HepG2 (cell line): ENCODE measurements around the gene FARSB. TPM values are rescaled to one million over a fixed set of nuclear protein-coding genes. Genes with fewer than 3 reads are reported as not detected.

Source experiments
- ATAC-seq: fragments of 200-7000 bp; cut with Tn5 transposase; 3 replicates; pipeline ENCODE4 v1.9.1; 2020; ENCODE audit warnings: mild to moderate bottlenecking, moderate library complexity
- BruUV-seq: library from RNA; stranded (reverse); fragments of 400-500 nt; replicated peaks from 2 replicates; lab custom pipeline; 2021; lab: Mats Ljungman, UMichigan
- CTCF ChIA-PET: fragments of 300-600 bp; formaldehyde crosslinking; extraction: SDS; loops from one replicate; lab custom pipeline; 2021; ENCODE audit warnings: low total read pairs, inconsistent platforms, low intra/inter-chr PET ratio; lab: Yijun Ruan, JAX
- POLR2A ChIA-PET: fragments of 350-600 bp; sonication (Branson Sonifier 250); formaldehyde crosslinking; loops from one replicate; lab custom pipeline; 2020; ENCODE audit warnings: antibody characterized with exemption, inconsistent platforms; lab: Yijun Ruan, JAX
- DNase-seq: peaks from one replicate; pipeline ENCODE4 v3.0.0-alpha.2; 2015; ENCODE audit warnings: low spot score
- FAIRE-seq: peaks from 3 replicates; lab custom pipeline; 2011; peaks lifted over from hg19 to GRCh38; lab: Jason Lieb, UNC
- H2AFZ ChIP-seq: one replicate; pipeline ENCODE4 v1.6.1; 2011; ENCODE audit warnings: low read length, inconsistent platforms
- H3K27ac ChIP-seq: fragments of 300-600 bp; 3 replicates; pipeline ENCODE4 v1.8.0; 2011; ENCODE audit warnings: mixed run types, mild to moderate bottlenecking, mixed read lengths, low read length, inconsistent platforms; ENCODE audit not compliant: insufficient read depth; ENCODE audit errors: extremely low read length
- H3K27me3 ChIP-seq, 2 experiments: fragments of 200-600 bp in 1 of 2; 2 replicates in 1 of 2; 3 replicates in 1 of 2; pipeline versions ENCODE4 v1.6.0 to v1.8.0; 2011; ENCODE audit warnings: low read length in 2 of 2, mild to moderate bottlenecking in 2 of 2, moderate library complexity in 2 of 2, inconsistent platforms in 1 of 2; ENCODE audit not compliant: insufficient read depth in 2 of 2, control insufficient read depth in 1 of 2
- H3K36me3 ChIP-seq, 2 experiments: fragments of 200-600 bp in 1 of 2; replicated peaks in 1 of 2; 2 replicates in 1 of 2; 3 replicates in 1 of 2; pipeline versions ENCODE4 v1.5.1 to v1.8.0; 2011; ENCODE audit warnings: low read length in 2 of 2, inconsistent platforms in 1 of 2; ENCODE audit not compliant: insufficient read depth in 2 of 2, control insufficient read depth in 1 of 2
- H3K4me1 ChIP-seq: 2 replicates; pipeline ENCODE4 v1.5.1; 2012; ENCODE audit warnings: low read length, inconsistent platforms; ENCODE audit not compliant: insufficient read depth
- H3K4me2 ChIP-seq: 2 replicates; pipeline ENCODE4 v1.6.0; 2011; ENCODE audit warnings: low read depth, low read length, inconsistent platforms
- H3K4me3 ChIP-seq, 3 experiments: fragments of 200-600 bp in 1 of 3; sonication (generic), shearing (Covaris generic) in 1 of 3; replicated peaks in 1 of 3; 2 replicates each; pipeline ENCODE4 v1.5.1; 2011 to 2016; ENCODE audit warnings: low read length in 3 of 3, inconsistent platforms in 2 of 3, low read depth in 2 of 3, mild to moderate bottlenecking in 2 of 3, control low read depth in 1 of 3, mixed read lengths in 1 of 3; ENCODE audit not compliant: insufficient read depth in 1 of 3
- H3K79me2 ChIP-seq: one replicate; pipeline ENCODE4 v1.6.1; 2011; ENCODE audit warnings: low read length, inconsistent platforms; ENCODE audit not compliant: insufficient read depth
- H3K9ac ChIP-seq: 2 replicates; pipeline ENCODE4 v1.6.0; 2011; ENCODE audit warnings: mild to moderate bottlenecking, low read depth, low read length, inconsistent platforms; ENCODE audit not compliant: insufficient read depth
- H3K9me3 ChIP-seq: 2 replicates; pipeline ENCODE4 v1.5.1; 2012; ENCODE audit warnings: mild to moderate bottlenecking, low read length
- H4K20me1 ChIP-seq: 2 replicates; pipeline ENCODE4 v1.6.0; 2011; ENCODE audit warnings: inconsistent platforms, mild to moderate bottlenecking, low read length, moderate library complexity; ENCODE audit not compliant: insufficient read depth
- BCL6 ChIP-seq: IDR thresholded peaks from 2 replicates; pipeline ENCODE4 v1.6.1; 2016; ENCODE audit warnings: missing genetic modification reagents, missing compliant biosample characterization
- DR1 ChIP-seq: sonication (generic); formaldehyde crosslinking; IDR thresholded peaks from 2 replicates; pipeline ENCODE4 v1.8.0; 2021; ENCODE audit warnings: mild to moderate bottlenecking, missing genetic modification reagents, inconsistent platforms
- ELF4 ChIP-seq: sonication (generic); formaldehyde crosslinking; IDR thresholded peaks from 2 replicates; pipeline ENCODE4 v1.5.0; 2020; ENCODE audit warnings: missing genetic modification reagents, mild to moderate bottlenecking, moderate library complexity, borderline replicate concordance
- GMEB1 ChIP-seq: sonication (generic); formaldehyde crosslinking; IDR thresholded peaks from 2 replicates; pipeline ENCODE4 v1.5.1; 2020; ENCODE audit warnings: missing genetic modification reagents, mild to moderate bottlenecking, borderline replicate concordance
- MEIS2 ChIP-seq: sonication (generic); formaldehyde crosslinking; IDR thresholded peaks from 2 replicates; pipeline ENCODE4 v1.9.0; 2021; ENCODE audit warnings: mild to moderate bottlenecking, missing genetic modification reagents
- NR1H2 ChIP-seq: sonication (generic); formaldehyde crosslinking; IDR thresholded peaks from 2 replicates; pipeline ENCODE4 v1.8.1; 2022; ENCODE audit warnings: low read depth, missing genetic modification reagents, borderline replicate concordance
- PAWR ChIP-seq: sonication (generic); formaldehyde crosslinking; IDR thresholded peaks from 2 replicates; pipeline ENCODE4 v1.4.0; 2020; ENCODE audit warnings: missing genetic modification reagents, mild to moderate bottlenecking, borderline replicate concordance
- RNF2 ChIP-seq: fragments of 450-650 bp; conservative IDR thresholded peaks from 2 replicates; pipeline ENCODE4 v1.6.1; 2016; ENCODE audit warnings: low read depth
- SP4 ChIP-seq: sonication (generic); formaldehyde crosslinking; IDR thresholded peaks from 2 replicates; pipeline ENCODE4 v1.8.1; 2023; ENCODE audit warnings: mild to moderate bottlenecking, missing genetic modification reagents
- TGIF2 ChIP-seq: IDR thresholded peaks from 2 replicates; pipeline ENCODE4 v1.6.1; 2016; ENCODE audit warnings: control low read depth, missing compliant biosample characterization
- ZBTB44 ChIP-seq: sonication (generic); formaldehyde crosslinking; IDR thresholded peaks from 2 replicates; pipeline ENCODE4 v1.4.0; 2020; ENCODE audit warnings: missing genetic modification reagents
- ZC3H4 ChIP-seq: sonication (generic); formaldehyde crosslinking; IDR thresholded peaks from 2 replicates; pipeline ENCODE4 v1.4.0; 2020; ENCODE audit warnings: missing genetic modification reagents, borderline replicate concordance
- ZFP41 ChIP-seq: sonication (generic); formaldehyde crosslinking; IDR thresholded peaks from 2 replicates; pipeline ENCODE4 v1.4.0; 2020; ENCODE audit warnings: mild to moderate bottlenecking, missing genetic modification reagents, borderline replicate concordance
- ZNF251 ChIP-seq: sonication (generic); formaldehyde crosslinking; IDR thresholded peaks from 2 replicates; pipeline ENCODE4 v1.9.0; 2021; ENCODE audit warnings: mild to moderate bottlenecking, missing genetic modification reagents
- ZNF44 ChIP-seq: sonication (generic); formaldehyde crosslinking; IDR thresholded peaks from 2 replicates; pipeline ENCODE4 v1.5.1; 2020; ENCODE audit warnings: mild to moderate bottlenecking, missing genetic modification reagents
- ZNF652 ChIP-seq: IDR thresholded peaks from 2 replicates; pipeline ENCODE4 v1.6.1; 2016; ENCODE audit warnings: low read depth, borderline replicate concordance
- ZNF749 ChIP-seq: sonication (generic); formaldehyde crosslinking; IDR thresholded peaks from 2 replicates; pipeline ENCODE4 v1.8.0; 2022; ENCODE audit warnings: mild to moderate bottlenecking, missing genetic modification reagents, moderate library complexity, borderline replicate concordance
- ZNF777 ChIP-seq: sonication (generic); formaldehyde crosslinking; IDR thresholded peaks from 2 replicates; pipeline ENCODE4 v1.4.0; 2020; ENCODE audit warnings: missing genetic modification reagents
- ZNF878 ChIP-seq: sonication (generic); formaldehyde crosslinking; IDR thresholded peaks from 2 replicates; pipeline ENCODE4 v1.8.1; 2023; ENCODE audit warnings: mild to moderate bottlenecking, missing genetic modification reagents, moderate library complexity
- WGBS: methylation state at CpG from one replicate; pipeline ENCODE4 v1.1.6; 2017; ENCODE audit warnings: low lambda C conversion rate; 5-methylcytosine and 5-hydroxymethylcytosine counted together
- in situ Hi-C: cut with HindIII; loops from 2 replicates; pipeline ENCODE4 v1.10.0; 2017; ENCODE audit warnings: low pct_unique_long_range_greater_than_20kb; ENCODE audit not compliant: extremely low pct_ligation_motif_present
- intact Hi-C: fragments of 100-400 bp; cut with micrococcal nuclease; formaldehyde crosslinking; loops from one replicate; pipeline ENCODE4 v1.10.0; 2022; ENCODE audit not compliant: unreplicated experiment
- polyA plus RNA-seq, 8 experiments: library from polyadenylated mRNA; depleted of rRNA in 3 of 8; stranded (reverse) in 7 of 8; unstranded in 1 of 8; fragments of >200 nt; fragmentation: Illumina TruSeq in 4 of 8; extraction: Trizol in 4 of 8; gene quantifications; 2 replicates each; pipeline versions ENCODE4 v1.2.1 to v1.2.3, GENCODE V29; 2011 to 2016; ENCODE audit warnings: low read depth in 4 of 8, missing spikeins in 1 of 8, mixed read lengths in 1 of 8; ENCODE audit not compliant: insufficient read depth in 1 of 8
- total RNA-seq, 5 experiments: library from RNA; depleted of rRNA; stranded (reverse); fragments of >200 nt; fragmentation: Illumina TruSeq; extraction: Trizol; gene quantifications; 2 replicates each; pipeline ENCODE4 v1.2.3, GENCODE V29; 2016; ENCODE audit warnings: low read depth in 1 of 5

Gene FARSB
- total and polyA plus RNA-seq, 2 of the 13 experiments (the other 11 are each of a cell fraction or from before 2014, with no cell fraction given), result 23.3 to 45.9 TPM

DNA sequence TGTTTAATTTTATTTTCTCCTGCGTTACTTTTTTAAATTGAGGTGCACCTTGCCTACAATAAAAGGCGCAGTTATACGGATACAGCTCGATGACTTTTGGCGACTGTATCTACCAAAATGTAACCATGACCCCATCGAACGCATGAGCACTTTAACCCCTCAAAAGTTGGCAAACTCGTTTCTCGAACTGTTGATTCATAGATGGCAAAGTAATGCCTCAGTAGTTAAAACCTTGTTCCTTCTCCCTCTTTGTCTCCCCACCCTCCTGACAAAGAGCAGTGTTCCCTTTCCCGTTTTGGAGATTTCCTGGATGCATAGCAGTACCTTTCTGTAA is 16.1 kb upstream of the FARSB start (continued):
- TF ChIP-seq GMEB1 (CRISPR knock-in tag), result peak; percentile 7; the same call in 1 of the 2 replicates
- peak; percentile 52; the same call in 1 of the 2 replicates for TF ChIP-seq ZNF652 (CRISPR knock-in tag)
- 0 out of 2 replicates have a peak, but pooled peaks have one; percentile 2 for TF ChIP-seq NR1H2 (CRISPR knock-in tag)

DNA sequence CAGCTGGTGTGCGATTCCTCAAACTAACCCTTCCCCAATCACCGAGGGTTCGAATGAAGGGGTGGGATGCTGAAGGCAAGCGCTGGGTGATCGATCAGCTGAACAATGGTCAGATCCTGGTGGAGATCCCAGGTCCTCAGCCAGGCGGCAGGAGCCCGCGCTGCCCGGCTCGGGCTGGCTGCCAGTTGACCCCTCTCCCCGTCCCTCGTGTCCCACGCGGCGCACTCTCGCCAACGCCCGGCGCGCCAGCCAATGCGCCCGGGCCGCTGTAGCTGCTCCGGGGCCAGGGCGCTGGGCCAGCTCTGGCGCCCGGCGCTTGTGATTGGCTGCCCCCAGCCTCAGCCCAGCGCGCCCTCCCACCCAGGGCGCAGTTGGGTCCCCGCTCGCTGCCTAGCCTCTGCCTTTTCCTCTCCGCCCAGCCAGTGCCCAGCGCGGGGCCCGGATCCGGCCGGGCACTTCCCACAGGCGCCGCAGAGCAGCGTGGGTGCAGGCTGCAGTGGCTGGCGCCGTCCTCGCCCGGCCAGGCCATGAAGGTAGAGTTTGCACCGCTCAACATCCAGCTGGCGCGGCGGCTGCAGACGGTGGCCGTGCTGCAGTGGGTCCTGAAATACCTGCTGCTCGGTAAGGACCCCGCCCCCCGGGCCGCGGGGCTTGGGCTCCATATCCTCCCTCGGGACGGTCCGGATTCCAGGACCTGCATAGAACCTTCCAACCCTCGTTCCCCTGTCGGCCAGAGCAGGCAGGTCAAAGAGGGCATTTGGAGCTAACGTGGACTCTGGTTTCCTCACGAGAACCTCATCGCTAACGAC is 15.6 kb upstream of the FARSB start, which contains the start of gene MOGAT1:
Gene MOGAT1, plus strand, starts transcription at position 400 of the 809 bp plus-strand sequence. Its CDS starts 128 bp downstream, at position 528.
- Histone ChIP-seq H3K36me3 (no peaks in the 10 kb centered on the region), H3K79me2 (peaks cover 4% of the 10 kb centered on the region), H3K27ac (peak within 1 kb of the TSS; percentile 75), H3K4me2 (peak within 1 kb of the TSS; percentile 92), H2AFZ (peak within 1 kb of the TSS; percentile 95), H4K20me1 (no peaks in the 10 kb centered on the region), H3K4me1 (peaks cover 58% of the 10 kb centered on the region), H3K4me3 (peak within 1 kb of the TSS; percentile 64 to 83 (median 79)), H3K27me3 (no peaks in the 10 kb centered on the region; a peak in 1 of 5 replicates), H3K9ac (peak within 1 kb of the TSS; percentile 75), H3K9me3 (no peaks in the 10 kb centered on the region)
- CTCF ChIA-PET, result no interaction called here
- WGBS, result 2% methylated on average over 33 of the region's 66 CpGs
- FAIRE-seq (no peak), DNase-seq (peak; percentile 71), ATAC-seq (peak; percentile 95)
- no TSS peak for BruUV-seq
- POLR2A ChIA-PET, result interaction anchor here (0.7 to 2.4 kb wide), 7 partner anchors 12 to 191 kb away, joined by 3 to 14 read pairs (median 5); partner anchors contain the start of gene FARSB
- intact Hi-C loops (loop anchor here (1.0 kb wide), 2 partner anchors 15 to 125 kb away; partner anchors contain the start of gene FARSB), in situ Hi-C loops (no loop called here)
- TF ChIP-seq ZFP41 (CRISPR knock-in tag) (0 out of 2 replicates have a peak, but pooled peaks have one; percentile 33), ZNF878 (CRISPR knock-in tag) (peak; percentile 85; the same call in 1 of the 2 replicates), ZNF777 (CRISPR knock-in tag) (peak; percentile 54; the same call in 1 of the 2 replicates), DR1 (CRISPR knock-in tag) (peak; percentile 93), ZNF44 (CRISPR knock-in tag) (peak; percentile 80; the same call in 1 of the 2 replicates), SP4 (CRISPR knock-in tag) (peak; percentile 78), TGIF2 (CRISPR knock-in tag) (peak; percentile 60; the same call in 1 of the 2 replicates), BCL6 (CRISPR knock-in tag) (peak; percentile 63), ZNF251 (CRISPR knock-in tag) (no peak), ZNF749 (CRISPR knock-in tag) (no peak; the same call in 1 of the 2 replicates), MEIS2 (CRISPR knock-in tag) (peak; percentile 71; the same call in 1 of the 2 replicates), PAWR (CRISPR knock-in tag) (no peak), ZC3H4 (0 out of 2 replicates have a peak, but pooled peaks have one; percentile 13), ZBTB44 (CRISPR knock-in tag) (no peak), RNF2 (peak; percentile 92; the same call in 1 of the 2 replicates), ELF4 (CRISPR knock-in tag) (peak; percentile 74)
